Body of pancreas (tissue), 4 donors: ENCODE results near the gene MRFAP1L1.

Source experiments
- CTCF ChIP-seq, 7 experiments: fragments of 450-650 bp in 4 of 7; fragments of 200-600 bp in 3 of 7; sonication (generic) in 3 of 7; IDR thresholded peaks; one replicate each; pipeline ENCODE4 v1.5.1; 2016 to 2019; ENCODE audit warnings: antibody characterized with exemption in 7 of 7
- POLR2A ChIP-seq, 3 donors: fragments of 450-650 bp; IDR thresholded peaks; one replicate each; pipeline ENCODE4 v1.6.1; 2016; ENCODE audit warnings: antibody characterized with exemption in 3 of 3, mild to moderate bottlenecking in 2 of 3

- TF ChIP-seq CTCF (IDR thresholded peaks at IDR 0.05) (no peak), POLR2A (IDR thresholded peaks at IDR 0.05) (no peak)
Observed at GRCh38 chr4:6723851-6724250, 14.2 kb upstream of the MRFAP1L1 start.
